NCI-H2029 (cell line): ENCODE data around the gene CIAO2A.
"Not testable (repeated sequence)": the region's sequence is repeated elsewhere in the genome, so short reads cannot be mapped to it uniquely, and the experiment has no call there.

Experiments used
- DNase-seq: peaks from one replicate; lab custom pipeline; 2025; lab: John Stamatoyannopoulos, UW

CIAO2A gene

DNA sequence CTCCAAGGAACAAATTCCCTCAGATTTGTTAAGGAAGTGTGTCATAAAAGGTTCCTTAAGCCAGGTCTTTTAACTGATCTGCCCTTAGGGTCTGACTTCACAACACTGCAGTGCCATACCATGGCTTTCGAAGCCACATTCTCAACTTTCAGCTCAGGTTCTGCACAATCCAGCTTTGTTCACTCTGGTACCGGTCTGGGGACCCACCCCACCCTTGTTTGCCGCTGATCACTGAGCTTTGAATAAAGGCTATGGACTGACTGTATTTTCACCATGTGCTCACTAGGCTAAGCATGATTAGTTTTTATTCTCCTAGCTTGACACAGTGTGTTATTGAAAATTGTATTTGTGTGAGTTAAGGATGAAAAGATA lies 18.0 kb upstream of the CIAO2A start:
- DNase-seq = no peak

DNA sequence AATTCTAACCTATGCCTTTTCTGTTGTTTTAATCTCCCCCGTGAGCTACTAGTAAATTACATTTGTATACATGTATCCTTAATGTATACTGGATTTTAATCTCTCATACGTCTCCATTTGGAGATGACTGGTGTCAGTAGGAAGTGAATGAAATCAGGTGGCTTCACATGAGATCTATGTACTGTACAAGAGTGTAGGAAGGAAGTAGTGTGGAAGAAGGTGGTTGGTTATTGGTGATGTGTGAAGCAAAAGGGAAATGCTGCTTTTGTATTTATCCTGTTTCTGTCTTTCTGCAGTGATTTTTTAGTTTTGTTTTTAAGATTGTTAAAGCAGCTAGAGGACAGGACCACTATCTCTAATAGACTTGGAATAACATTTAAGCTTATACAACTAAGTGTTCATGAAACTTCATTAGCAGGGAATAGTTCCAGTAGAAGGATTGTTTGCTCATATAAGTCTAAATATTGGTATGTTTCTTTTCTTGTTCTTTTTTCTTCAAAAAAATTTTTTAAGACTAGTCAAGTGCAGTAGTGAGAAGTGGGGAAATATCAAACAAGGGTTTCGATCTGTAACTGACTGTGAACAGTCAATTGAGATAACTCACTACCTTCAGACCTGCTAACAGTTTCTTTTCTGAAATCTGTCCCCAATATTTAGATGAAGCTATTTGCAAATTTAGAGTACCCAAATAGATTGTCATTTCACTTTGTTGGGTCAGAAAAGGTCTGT lies 17.5 kb upstream of the CIAO2A start:
- DNase-seq = no peak

DNA sequence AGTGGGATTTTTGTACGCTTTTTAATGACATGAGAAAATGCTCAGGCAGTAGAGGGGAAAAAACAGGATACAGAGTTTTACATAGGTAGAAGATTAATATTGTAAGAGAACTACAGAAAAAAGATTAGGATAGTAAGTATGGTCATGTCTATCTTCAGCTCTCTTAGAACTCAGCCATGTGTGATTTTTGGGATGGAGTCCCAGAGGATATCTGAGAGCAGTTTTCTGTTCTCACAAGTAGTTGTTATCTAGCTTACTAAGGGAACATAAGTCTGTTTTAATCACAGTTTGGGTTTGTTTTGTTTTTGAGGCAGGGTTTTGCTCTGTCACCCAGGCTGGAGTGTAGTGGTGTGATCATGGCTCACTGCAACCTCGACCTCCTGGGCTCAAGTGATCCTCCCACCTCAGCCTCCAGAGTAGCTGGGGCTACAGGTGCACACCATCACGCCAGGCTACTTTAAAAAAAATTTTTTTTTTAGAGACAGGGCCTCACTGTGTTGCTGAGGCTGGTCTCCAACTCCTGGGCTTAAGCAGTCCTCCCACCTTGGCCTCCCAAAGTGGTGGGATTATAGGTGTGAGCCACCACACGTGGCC lies 16.6 kb upstream of the CIAO2A start:
- not testable (repeated sequence) for DNase-seq

DNA sequence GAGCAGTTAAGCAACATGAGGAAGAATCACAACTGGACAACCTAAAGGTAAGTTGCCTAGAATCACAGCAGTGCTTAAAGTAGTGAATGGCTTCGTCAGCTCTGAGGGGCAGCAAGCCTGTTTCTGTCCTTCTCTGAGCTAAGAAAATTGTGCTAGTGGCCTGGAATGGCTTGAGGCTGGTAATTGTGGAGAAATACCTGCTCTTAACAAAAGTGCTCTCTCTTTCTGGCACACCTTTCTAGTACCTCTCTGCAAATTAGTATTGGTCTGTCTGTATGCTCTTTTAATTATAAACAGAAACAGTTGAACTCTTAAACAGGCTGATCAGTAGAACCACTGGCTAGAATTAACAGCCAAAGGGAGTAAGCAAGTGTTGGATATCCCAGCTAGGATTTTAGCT lies 13.7 kb upstream of the CIAO2A start:
- no peak for DNase-seq

DNA sequence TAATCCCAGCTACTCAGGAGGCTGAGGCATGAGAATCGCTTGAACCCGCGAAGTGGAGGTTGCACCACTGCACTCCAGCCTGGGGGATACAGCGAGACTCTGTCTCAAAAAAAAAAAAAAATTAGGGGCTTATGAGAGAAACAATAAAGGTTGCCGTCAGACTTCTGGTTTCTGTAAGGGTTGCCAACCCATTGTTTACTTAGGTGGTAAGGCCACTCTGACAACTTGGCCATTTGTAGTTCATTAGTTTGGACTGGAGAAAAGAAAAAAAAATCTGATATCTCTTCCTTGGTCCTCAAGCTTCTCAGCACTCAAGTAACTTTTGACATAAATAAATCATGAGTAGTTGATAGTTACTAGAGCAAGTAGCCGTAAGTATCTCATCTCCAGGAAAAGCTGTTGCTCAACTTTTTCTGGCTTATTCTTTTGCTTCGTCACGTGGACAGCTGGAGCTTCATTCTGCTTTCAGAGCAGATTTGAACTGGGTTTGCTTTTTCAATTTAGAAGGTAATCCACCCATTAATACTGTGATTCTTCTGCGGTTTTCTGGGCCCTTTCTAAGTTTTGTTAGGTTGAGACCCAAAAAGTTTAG lies 11.6 kb upstream of the CIAO2A start:
- DNase-seq = no peak

DNA sequence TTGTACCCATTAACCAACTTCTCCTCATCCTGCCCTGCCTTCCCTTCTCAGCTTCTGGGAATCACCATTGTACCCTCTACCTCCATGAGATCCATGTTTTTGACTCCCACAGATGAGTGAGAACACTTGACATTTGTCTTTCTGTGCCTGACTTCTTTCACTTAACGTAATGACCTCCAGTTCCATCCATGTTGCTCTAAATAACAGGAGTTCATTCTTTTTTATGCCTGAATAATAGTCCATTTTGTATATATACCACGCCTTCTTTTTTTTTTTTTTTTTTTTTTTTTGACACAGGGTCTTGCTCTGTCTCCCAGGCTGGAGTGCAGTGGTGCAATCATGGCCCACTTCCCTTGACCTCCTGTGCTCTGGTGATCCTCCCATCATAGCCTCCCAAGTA lies 8.9 kb upstream of the CIAO2A start:
- no peak for DNase-seq

DNA sequence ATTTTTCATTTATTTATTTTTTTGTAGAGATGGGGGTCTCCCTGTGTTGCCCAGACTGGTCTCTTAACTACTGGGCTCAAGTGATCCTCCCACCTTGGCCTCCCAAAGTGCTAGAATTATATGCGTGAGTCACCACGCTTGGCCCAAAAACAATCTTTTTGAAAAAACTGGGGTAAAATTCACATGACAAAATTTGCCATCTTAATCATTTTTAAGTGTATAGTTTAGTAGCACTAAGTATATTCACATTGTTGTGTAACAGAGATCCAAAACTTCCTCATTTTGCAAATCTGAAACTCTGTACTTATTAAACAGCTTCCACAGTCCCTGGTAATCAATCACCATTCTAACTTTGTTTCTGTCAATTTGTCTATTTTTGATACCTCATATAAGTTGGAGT lies 7.3 kb upstream of the CIAO2A start:
- no peak for DNase-seq

DNA sequence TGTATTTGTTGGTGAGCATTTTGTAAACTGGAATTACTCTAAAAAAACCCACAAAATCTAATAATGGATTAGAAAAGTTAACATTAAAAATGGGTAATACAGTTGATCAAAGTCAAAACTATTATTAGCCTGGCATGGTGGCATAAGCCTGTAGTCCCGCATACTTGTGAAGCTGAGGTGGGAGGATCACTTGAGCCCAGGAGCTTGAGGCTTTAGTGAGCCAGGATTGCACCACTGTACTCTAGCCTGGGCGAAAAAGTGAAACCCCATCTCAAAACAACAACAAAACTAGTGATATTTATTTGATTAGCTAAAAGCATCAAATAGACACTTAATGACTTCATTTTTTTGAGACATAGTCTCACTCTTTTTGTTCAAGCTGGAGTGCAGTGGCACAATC lies 5.7 kb upstream of the CIAO2A start:
- no peak for DNase-seq

DNA sequence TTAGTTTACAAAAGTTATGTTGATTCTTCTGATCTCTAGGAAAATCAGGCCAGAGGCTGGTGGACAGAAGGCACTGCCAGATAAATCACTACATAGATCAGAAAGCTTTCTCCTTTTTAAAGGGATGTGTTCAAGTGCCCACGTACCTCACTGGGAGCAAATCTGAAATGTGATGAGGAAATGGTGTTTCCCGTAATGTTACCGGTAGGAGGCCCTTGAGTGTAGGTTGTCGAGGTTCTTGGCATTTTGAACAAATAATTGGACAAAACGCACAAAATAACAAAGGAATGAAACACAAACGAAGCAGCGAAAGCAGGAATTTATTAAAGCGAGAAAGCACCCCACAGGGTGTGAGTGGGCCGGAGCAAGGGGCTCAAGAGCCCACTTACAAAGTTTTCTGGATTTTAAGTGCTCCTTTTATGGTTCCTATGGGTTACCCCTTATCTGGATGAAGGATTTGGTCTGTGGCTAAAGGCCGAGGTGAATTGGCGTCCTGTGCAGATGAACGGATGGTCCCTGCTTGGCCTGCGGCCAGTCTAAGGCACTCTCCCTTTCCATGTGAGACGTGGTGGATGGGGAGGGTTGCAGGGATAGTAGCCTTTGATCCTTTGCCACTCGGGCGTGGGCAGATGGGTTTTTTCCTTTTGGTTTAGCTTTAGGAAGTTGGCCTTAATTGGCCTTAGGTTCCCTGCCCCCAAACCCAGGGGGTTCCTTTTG lies 3.2 kb upstream of the CIAO2A start:
- no peak for DNase-seq

DNA sequence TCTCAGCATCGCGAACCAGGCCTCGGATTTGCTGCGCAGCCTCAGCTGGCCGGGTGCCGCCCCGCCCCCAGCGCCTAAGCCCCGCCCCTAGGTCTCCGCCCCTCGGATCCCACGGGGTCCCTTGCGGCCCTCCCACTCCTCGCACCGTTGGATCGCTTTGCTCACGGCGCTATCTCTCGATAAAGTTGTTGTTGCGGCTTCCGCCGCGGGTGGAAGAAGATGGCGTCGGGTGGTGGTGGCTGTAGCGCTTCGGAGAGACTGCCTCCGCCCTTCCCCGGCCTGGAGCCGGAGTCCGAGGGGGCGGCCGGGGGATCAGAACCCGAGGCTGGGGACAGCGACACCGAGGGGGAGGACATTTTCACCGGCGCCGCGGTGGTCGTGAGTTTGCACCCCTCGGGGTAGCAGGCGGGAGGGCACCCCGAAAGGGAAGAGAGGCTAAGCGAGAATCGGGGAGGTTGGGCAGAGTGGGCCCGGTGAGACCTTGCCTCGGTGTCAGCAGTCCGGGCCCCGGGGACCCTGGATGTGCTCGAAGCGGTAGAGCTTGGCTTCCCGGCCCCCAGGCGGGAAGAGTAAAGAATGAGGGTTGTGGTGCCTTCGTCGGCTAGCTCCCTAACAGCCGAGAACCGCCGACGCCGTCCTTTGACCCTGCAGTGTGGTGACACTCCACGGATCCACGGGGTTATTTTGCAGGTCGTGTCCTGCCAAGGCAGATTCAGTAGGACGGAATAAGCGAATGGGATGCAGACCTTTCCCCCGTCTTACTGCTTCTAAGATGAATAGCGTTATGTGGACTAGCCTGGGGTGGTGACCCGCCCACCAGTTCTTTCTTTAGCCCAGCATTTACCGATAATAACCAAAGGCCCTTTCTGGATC lies 2.4 kb upstream of the CIAO2A start, which contains the start of gene SNX1:
Gene SNX1 (plus strand): TSS at position 188 of the 873 bp plus-strand sequence. CDS start 32 bp downstream, at position 220.
- peak; percentile 79 for DNase-seq

DNA sequence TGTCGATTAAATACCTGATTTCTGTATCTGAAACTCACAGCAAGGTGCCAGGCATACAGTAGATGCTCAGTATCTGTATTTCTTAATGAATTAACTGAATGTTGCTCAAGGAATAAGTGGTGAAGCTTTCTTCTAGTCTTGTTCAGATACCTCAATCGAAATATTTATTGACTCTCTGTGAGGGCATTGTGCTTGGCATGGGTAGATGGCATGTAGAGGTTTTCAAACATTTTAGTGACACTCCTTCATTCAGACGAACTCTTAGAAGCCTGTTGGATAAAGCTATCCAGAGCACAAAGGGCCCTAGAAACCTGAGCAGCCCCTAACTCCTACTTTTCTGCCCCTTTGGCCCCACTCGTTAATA lies 1.8 kb upstream of the CIAO2A start:
- no peak for DNase-seq

DNA sequence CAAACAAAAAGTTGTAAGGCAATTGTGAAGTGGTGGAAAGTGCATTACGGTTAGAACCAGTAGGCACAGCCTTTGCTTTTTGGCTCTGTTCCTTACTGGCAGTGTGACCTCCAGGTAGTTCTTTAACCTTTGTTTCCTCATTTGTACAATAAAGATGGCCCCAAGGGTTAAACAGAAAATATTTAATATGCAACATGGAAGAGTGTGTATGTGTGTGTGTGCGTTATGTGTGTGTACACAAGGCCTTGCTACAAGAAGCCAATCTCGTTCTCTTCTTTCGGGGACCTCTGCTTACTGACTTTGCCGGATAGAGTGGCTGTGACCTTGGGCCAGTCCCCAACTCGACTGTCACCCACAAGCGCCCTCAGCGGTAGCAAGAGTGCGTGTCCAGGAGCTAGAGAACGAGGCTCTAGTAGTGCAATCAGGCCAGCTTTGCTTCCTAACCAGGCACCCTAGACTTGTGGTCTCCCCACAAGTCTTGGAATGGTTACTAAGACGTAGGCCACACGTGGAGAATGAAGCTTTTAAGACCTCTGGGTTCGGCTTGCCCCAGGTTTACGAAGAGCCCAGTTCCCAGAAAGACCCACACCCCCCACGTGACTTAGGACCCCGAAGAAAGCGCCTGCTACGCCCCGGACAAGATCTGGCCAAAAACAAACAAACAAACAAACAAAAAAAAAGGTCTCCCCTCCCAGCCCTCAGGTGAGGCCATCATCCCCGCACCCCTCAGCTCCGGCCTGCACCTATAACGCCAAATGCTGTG lies 593 bp downstream of the CIAO2A start:
- DNase-seq = no peak

DNA sequence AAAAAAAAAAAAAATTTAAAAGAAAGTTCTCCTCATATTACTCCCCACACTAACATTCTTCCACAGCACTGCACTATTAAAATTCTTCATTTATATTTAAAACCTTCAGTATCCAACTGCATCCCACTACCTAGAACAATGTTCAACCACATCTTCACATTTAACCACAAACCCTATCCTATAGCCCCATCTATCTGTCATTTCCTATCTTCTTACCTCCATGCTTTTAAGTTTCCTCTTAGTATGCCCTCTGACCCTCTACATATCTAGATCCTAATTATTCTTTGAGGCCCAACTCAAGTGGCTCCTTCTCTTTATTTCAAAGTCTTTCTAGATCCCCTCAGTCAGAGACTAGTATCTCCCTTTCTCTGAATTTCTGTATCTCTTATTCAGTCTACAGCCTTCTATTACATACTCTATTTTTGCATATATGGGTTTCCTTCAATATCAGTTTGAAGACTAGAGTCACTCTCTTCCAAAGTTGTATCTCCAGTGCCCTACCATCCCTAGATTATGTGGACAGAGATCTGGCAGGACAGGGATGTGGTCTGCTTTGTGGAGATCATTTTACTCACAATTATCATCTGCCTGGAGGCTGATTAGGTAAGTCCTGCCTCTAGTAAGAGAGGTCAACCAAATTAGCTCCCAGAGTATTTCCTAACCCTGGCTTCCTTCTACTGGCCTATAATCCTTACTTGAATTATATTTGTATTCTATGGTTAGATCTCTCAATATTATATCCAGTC lies 1.4 kb downstream of the CIAO2A start:
- DNase-seq = no peak

DNA sequence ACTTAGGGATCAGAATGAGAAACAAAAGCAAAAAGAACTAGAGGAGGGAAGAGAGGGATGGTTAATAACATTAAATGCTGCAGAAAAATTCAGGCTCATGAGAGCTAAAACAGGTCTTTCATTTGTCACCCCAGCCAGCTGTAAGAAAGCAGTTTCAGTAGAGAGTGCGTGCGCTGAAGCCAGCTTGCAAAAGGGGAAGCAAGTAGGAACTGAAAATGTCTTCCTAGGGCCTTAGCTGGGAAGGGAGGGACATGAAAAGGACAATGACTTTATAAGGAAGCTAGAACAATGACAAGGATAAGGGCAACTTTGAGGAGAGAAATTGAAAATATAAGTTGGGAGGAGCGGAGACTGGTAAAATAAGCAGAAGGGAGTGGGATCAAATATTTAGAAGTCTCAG lies 3.1 kb downstream of the CIAO2A start:
- no peak for DNase-seq

DNA sequence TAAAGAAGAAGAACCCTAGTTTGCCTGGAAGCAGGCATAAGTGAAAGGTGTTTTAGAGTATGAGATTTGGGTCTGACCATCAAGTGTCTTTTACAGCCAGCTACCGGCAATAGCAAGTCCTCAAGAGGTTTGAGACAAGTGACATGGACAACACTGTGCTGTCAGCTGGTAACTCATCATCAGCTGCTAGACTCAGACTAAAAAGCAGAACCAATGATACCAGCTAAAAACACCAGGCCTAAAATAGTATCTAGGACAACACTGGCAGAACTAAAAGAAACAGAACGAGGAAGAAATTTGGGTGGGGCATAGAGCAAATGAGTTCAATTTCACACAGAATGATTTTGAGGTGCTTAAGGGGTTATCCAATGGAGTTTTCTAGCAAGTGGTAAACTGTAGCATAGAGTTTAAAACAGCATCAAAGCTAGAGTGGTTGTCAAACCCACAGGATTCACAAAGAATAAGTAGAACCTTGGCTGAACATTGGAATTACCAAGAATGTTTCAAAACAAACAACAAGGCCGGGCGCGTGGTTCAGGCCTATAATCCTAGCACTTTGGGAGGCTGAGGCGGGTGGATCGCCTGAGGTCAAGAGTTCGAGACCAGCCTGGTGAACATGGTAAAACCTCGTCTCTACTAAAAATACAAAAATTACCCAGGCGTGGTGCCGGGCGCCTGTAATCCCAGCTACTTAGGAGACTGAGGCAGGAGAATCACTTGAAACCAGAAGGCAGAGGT lies 3.9 kb downstream of the CIAO2A start:
- no peak for DNase-seq

DNA sequence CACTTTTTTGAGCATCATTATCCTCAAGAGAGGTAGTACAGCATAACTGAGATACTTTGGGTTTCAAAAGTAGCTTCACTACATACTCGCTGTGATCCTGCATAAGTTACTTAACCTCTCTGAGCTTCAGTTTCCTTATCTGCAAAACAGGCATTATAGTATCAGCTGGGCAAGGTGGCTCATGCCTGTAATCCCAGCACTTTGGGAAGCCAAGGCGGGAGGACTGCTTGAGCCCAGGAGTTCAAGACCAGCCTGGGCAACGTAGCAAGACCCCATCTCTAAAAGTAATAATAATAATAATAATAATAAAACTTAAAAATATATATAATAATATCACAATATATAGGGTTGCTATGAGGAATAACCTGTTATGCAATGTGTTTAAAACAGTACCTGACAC lies 10.9 kb downstream of the CIAO2A start:
- DNase-seq = no peak

DNA sequence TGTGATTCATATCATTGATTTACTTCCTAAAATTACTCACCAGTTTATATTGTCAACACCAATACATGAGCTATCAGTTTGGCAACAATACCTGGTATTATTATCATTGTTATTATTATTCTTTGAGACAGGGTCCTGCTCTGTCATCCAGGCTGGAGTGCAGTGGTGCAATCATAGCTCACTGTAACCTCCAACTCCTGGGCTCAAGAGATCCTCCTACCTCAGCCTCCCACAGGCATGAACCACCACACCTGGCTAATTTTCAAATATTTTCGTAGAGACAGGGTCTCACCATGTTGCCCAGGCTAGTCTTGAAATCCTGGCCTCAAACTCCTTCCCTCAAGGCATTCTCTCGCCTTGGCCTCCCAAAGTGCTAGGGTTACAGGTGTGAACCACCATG lies 20.1 kb downstream of the CIAO2A start:
- not testable (repeated sequence) for DNase-seq

DNA sequence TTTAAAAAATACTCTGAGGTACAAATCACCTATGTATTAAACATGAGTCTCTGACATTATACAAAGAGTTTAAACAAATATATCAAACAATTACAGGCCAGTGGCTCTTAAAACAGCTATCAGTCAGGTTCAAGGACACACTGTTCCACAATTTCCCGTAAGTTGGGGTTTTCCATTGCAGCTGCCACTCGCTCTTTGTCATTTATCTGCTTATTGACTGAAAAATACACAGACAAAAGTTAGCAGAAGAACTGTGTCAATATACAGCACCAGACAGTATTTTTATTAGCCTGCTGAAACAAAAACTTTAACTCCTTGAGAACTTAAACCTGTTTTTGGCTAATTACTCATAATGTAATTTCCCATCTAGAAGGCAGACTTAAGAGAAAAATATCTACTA lies 20.8 kb downstream of the CIAO2A start:
- DNase-seq = no peak

DNA sequence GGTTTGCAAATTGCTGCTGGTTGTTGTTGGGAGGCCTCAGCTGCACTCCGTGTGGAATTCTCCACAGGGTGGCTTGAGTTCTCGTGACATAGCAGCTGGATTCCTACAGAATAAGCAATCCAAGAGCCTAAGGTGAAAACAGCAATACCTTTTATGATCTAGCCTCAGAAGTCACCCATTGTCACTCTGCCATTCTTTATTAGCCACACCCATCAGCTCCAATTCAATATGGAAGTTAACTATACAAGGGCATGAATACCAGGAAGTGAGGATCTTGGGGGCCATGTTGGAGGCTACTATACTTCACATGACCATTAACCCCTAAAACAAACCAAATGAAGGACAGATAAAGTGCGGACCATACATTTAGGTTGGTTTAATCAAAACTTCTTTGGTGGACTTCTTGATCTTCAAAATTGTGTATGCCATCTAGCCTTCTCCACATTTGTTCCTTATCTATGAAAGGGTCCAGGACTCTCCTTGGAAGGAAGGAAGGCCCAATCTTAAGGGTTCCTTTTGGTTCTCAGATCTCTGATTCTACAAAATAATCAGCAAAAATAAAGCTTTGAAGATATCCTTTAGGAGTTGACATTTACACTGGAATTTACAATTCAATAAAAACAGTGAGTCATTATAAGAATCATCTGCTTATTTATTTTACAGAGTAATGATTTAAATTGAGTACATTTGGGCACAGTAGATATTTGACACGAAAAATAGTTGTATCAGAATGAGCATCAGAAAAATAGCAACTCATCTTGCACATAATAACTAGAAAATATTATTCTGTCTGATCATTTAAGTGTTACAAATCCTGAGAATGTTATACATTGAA lies 21.5 kb downstream of the CIAO2A start:
- DNase-seq = no peak
